HG02884 (cell line): ENCODE results near the gene AGPAT3.

ENCODE experiments used
- ATAC-seq: cut with Tn5 transposase; IDR thresholded peaks from one replicate; pipeline ENCODE4 v1.9.1; 2021; ENCODE audit warnings: mild to moderate bottlenecking, moderate library complexity; ENCODE audit not compliant: unreplicated experiment

AGPAT3 gene

GRCh38 chr21:44013380-44014088 is 148.5 kb downstream of the AGPAT3 start:
- ATAC-seq, result no peak

GRCh38 chr21:44017601-44018000 is 152.6 kb downstream of the AGPAT3 start:
- no peak for ATAC-seq

GRCh38 chr21:44018127-44018526 is 153.1 kb downstream of the AGPAT3 start:
- no peak for ATAC-seq

GRCh38 chr21:44018813-44019567 is 154.0 kb downstream of the AGPAT3 start:
- no peak for ATAC-seq

- ATAC-seq, result no peak
Measured at GRCh38 chr21:44019568-44019958, 154.5 kb downstream of the AGPAT3 start.

GRCh38 chr21:44020551-44020950 is 155.5 kb downstream of the AGPAT3 start:
- ATAC-seq, result no peak

GRCh38 chr21:44021064-44021463 is 156.0 kb downstream of the AGPAT3 start:
- ATAC-seq, result no peak

- ATAC-seq, result no peak
Measured at GRCh38 chr21:44024257-44024656, 159.2 kb downstream of the AGPAT3 start.

- ATAC-seq, result no peak
Measured at GRCh38 chr21:44024887-44025353, 159.9 kb downstream of the AGPAT3 start.

GRCh38 chr21:44027607-44028286 is 162.7 kb downstream of the AGPAT3 start:
- ATAC-seq, result no peak

- no peak for ATAC-seq
Measured at GRCh38 chr21:44028287-44028659, 163.2 kb downstream of the AGPAT3 start.

- no peak for ATAC-seq
Measured at GRCh38 chr21:44029460-44030087, 164.6 kb downstream of the AGPAT3 start.

GRCh38 chr21:44035244-44035643 is 170.2 kb downstream of the AGPAT3 start:
- ATAC-seq, result no peak
